Vagina (tissue), 2 donors: ENCODE results near the gene RAB8B. TPM values are rescaled to one million over a fixed set of nuclear protein-coding genes. Genes with fewer than 3 reads are reported as not detected.

ENCODE experiments used
- DNase-seq, 2 donors: peaks; one replicate each; pipeline ENCODE4 v3.0.0-alpha.2; 2017; ENCODE audit errors: extremely low spot score in 2 of 2
- H3K27ac ChIP-seq: fragments of 200-600 bp; sonication (generic); one replicate; pipeline ENCODE4 v1.5.1; 2019
- H3K27me3 ChIP-seq: fragments of 200-600 bp; sonication (generic); one replicate; pipeline ENCODE4 v1.5.1; 2019
- H3K36me3 ChIP-seq, 2 donors: fragments of 200-600 bp; sonication (generic); one replicate each; pipeline ENCODE4 v1.5.1; 2017 to 2019
- H3K4me1 ChIP-seq: fragments of 200-600 bp; sonication (generic); one replicate; pipeline ENCODE4 v1.5.1; 2019
- H3K4me3 ChIP-seq, 2 donors: fragments of 200-600 bp; sonication (generic); 1 replicate in 1 of 2; 2 replicates in 1 of 2; pipeline ENCODE4 v1.5.1; 2016 to 2019
- H3K9me3 ChIP-seq: fragments of 200-600 bp; sonication (generic); one replicate; pipeline ENCODE4 v1.5.1; 2019
- POLR2A ChIP-seq, 2 donors: fragments of 450-650 bp; IDR thresholded peaks; one replicate each; pipeline ENCODE4 v1.6.1; 2017; ENCODE audit warnings: antibody characterized with exemption in 2 of 2, mild to moderate bottlenecking in 2 of 2, moderate library complexity in 2 of 2
- POLR2AphosphoS5 ChIP-seq, 2 donors: sonication (generic); formaldehyde crosslinking; IDR thresholded peaks; one replicate each; pipeline ENCODE4 v1.9.0; 2017; ENCODE audit warnings: antibody characterized with exemption in 2 of 2, mild to moderate bottlenecking in 2 of 2, low read depth in 1 of 2; ENCODE audit not compliant: insufficient read depth in 1 of 2
- intact Hi-C: fragments of 100-400 bp; cut with DNase I; formaldehyde crosslinking; loops from one replicate; pipeline ENCODE4 v1.15.1; 2023
- total RNA-seq: library from RNA; depleted of rRNA; stranded (reverse); fragments of >200 nt; gene quantifications from one replicate; pipeline ENCODE4 v1.2.3, GENCODE V29; 2016
- TF ChIP-seq, protein P1 (sequence below), 3 experiments: fragments of 450-650 bp in 2 of 3; fragments of 200-600 bp in 1 of 3; sonication (generic) in 1 of 3; IDR thresholded peaks; one replicate each; pipeline ENCODE4 v1.5.1; 2017 to 2019; ENCODE audit warnings: antibody characterized with exemption in 3 of 3, mild to moderate bottlenecking in 2 of 3, moderate library complexity in 2 of 3

Gene RAB8B
- total RNA-seq, 1 donor from 2014 or later: 29.5 TPM

DNA sequence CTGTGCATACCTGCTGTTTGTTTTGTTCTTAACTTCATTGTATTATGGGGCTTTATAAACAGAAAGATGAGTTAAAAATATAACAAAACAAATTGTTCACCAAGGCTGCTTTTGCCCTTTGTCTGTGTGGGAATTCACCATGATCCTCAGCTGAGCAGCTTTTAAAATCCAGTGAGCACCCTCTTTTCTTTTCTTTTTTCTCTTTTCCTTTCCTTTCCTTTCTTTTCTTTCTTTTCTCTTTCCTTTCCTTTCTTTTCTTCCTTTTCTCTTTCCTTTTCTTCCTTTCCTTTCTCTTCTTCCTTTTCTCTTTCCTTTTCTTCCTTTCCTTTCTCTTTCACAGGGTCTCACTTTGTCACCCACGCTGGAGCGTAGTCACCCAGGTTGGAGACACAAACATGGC is 38.3 kb downstream of the RAB8B start:
- no peaks in the 10 kb centered on the region for H3K36me3 ChIP-seq
- intact Hi-C loops: no loop called here
- no peaks in the 10 kb centered on the region for H3K27me3 ChIP-seq
- no peaks in the 10 kb centered on the region for H3K9me3 ChIP-seq
- H3K4me1 ChIP-seq: peaks cover 10% of the 10 kb centered on the region
- H3K4me3 ChIP-seq: no peak overlapping the region
- H3K27ac ChIP-seq: no peak overlapping the region
- no peak for DNase-seq
- TF ChIP-seq, protein P1, sequence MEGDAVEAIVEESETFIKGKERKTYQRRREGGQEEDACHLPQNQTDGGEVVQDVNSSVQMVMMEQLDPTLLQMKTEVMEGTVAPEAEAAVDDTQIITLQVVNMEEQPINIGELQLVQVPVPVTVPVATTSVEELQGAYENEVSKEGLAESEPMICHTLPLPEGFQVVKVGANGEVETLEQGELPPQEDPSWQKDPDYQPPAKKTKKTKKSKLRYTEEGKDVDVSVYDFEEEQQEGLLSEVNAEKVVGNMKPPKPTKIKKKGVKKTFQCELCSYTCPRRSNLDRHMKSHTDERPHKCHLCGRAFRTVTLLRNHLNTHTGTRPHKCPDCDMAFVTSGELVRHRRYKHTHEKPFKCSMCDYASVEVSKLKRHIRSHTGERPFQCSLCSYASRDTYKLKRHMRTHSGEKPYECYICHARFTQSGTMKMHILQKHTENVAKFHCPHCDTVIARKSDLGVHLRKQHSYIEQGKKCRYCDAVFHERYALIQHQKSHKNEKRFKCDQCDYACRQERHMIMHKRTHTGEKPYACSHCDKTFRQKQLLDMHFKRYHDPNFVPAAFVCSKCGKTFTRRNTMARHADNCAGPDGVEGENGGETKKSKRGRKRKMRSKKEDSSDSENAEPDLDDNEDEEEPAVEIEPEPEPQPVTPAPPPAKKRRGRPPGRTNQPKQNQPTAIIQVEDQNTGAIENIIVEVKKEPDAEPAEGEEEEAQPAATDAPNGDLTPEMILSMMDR (IDR thresholded peaks at IDR 0.05): no peak
- TF ChIP-seq POLR2A (IDR thresholded peaks at IDR 0.05): no peak
- TF ChIP-seq POLR2AphosphoS5 (IDR thresholded peaks at IDR 0.05; ENCODE audit: insufficient read depth in 1 of 2, low read depth in 1 of 2): no peak

DNA sequence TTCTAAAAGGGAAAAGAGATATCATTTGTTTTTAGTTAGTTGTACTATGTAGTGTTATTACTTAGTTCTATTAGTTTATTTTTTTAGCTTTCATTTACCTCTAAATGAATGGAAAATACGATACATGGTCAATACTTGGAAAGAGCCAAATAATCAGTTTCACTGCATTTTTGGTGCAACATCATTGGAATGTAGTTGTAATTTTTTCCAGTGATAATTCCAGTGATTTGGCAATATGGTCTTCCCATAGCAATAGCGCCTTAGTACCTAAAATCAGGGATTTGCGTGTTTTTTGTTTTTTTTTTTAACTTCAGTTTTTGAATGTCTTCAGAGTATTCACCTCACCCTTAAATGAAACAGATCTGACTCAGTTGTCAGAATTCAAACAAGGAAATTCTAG is 41.8 kb downstream of the RAB8B start:
- no peaks in the 10 kb centered on the region for H3K36me3 ChIP-seq
- DNase-seq: no peak
- H3K27me3 ChIP-seq: no peaks in the 10 kb centered on the region
- TF ChIP-seq POLR2AphosphoS5 (IDR thresholded peaks at IDR 0.05; ENCODE audit: insufficient read depth in 1 of 2, low read depth in 1 of 2) (no peak), POLR2A (IDR thresholded peaks at IDR 0.05) (no peak)
- TF ChIP-seq, protein P1 (IDR thresholded peaks at IDR 0.05): no peak
- H3K9me3 ChIP-seq: no peaks in the 10 kb centered on the region
- H3K4me3 ChIP-seq: no peak overlapping the region
- no peak overlapping the region for H3K27ac ChIP-seq
- intact Hi-C loops: no loop called here
- peaks cover 37% of the 10 kb centered on the region for H3K4me1 ChIP-seq

DNA sequence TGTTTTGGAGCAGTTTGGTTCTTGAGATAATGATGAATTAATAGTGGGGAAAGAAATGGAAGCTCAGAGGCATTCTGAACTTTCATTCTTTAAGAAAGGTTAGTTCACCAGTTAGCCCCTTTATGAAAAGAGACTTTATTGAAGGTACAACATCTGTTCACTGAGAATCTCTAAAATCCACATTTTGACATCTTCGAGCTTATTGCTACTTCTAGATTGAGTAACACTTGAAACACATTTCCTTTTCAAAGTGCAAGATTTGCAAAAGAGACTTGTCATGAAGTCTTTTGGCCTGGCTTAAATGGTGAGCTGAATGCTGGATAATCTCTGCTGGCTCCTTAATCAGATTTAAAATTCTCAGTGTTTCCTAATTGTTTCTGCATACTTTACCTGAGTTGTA is 42.3 kb downstream of the RAB8B start:
- Histone ChIP-seq H3K27me3 (no peaks in the 10 kb centered on the region), H3K4me1 (peaks cover 37% of the 10 kb centered on the region), H3K36me3 (no peaks in the 10 kb centered on the region), H3K4me3 (no peak overlapping the region), H3K27ac (no peak overlapping the region), H3K9me3 (no peaks in the 10 kb centered on the region)
- intact Hi-C loops: no loop called here
- DNase-seq: no peak
- no peak for TF ChIP-seq POLR2AphosphoS5 (IDR thresholded peaks at IDR 0.05; ENCODE audit: insufficient read depth in 1 of 2, low read depth in 1 of 2)
- TF ChIP-seq, protein P1 (IDR thresholded peaks at IDR 0.05): no peak
- TF ChIP-seq POLR2A (IDR thresholded peaks at IDR 0.05): no peak

DNA sequence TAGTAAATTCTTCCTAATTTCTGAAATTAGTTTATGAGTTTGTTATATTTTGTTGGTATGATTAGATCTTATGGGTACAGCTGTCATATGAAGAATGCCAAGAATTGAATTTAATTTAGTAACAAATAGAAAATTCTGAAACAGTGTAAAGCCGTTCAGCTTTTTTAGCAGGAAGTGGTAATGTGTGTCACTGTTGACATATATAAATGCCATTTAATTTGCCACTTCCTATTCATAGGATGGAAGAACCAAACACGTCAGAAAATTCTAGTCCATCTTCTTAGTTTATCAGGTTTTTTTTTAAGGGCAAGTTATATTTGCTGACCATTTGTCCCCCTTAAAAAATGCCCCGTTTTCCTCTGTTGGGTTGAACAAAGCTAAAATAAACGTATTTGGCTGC is 43.0 kb downstream of the RAB8B start:
- Histone ChIP-seq H3K36me3 (no peaks in the 10 kb centered on the region), H3K4me3 (no peak overlapping the region), H3K4me1 (peaks cover 38% of the 10 kb centered on the region), H3K9me3 (no peaks in the 10 kb centered on the region), H3K27ac (no peak overlapping the region), H3K27me3 (no peaks in the 10 kb centered on the region)
- DNase-seq: no peak
- intact Hi-C loops: no loop called here
- TF ChIP-seq POLR2A (IDR thresholded peaks at IDR 0.05) (no peak), POLR2AphosphoS5 (IDR thresholded peaks at IDR 0.05; ENCODE audit: insufficient read depth in 1 of 2, low read depth in 1 of 2) (no peak)
- TF ChIP-seq, protein P1 (IDR thresholded peaks at IDR 0.05): no peak

DNA sequence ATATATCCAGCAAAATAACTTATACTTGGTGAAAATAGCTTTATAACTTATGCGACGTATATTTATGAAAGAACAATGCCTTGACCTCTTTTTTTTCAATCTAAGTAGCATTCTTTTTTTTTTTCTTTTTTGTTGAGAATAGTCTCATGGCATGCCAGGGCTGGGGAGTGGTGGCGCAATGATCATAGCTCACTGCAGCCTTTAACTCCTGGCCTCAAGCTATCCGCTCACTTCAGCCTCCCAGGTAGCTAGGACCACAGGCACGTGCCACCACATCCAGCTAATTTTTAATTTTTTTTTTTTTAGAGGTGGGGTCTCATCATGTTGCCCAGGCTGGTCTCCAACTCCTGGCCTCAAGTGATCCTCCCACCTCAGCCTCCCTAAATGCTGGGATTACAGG is 43.5 kb downstream of the RAB8B start:
- no peak for TF ChIP-seq POLR2A (IDR thresholded peaks at IDR 0.05)
- TF ChIP-seq POLR2AphosphoS5 (IDR thresholded peaks at IDR 0.05; ENCODE audit: insufficient read depth in 1 of 2, low read depth in 1 of 2): no peak
- TF ChIP-seq, protein P1 (IDR thresholded peaks at IDR 0.05): no peak
- H3K27ac ChIP-seq: no peak overlapping the region
- H3K36me3 ChIP-seq: no peaks in the 10 kb centered on the region
- no peaks in the 10 kb centered on the region for H3K9me3 ChIP-seq
- intact Hi-C loops: no loop called here
- DNase-seq: no peak
- peaks cover 38% of the 10 kb centered on the region for H3K4me1 ChIP-seq
- no peaks in the 10 kb centered on the region for H3K27me3 ChIP-seq
- no peak overlapping the region for H3K4me3 ChIP-seq
